ENCODE results near the gene OR6K6. TPM values are rescaled to one million over a fixed set of nuclear protein-coding genes. Genes with fewer than 3 reads are reported as not detected.

The OR6K6 gene
- total RNA-seq, 1 donor from 2014 or later, result not detected

DNA sequence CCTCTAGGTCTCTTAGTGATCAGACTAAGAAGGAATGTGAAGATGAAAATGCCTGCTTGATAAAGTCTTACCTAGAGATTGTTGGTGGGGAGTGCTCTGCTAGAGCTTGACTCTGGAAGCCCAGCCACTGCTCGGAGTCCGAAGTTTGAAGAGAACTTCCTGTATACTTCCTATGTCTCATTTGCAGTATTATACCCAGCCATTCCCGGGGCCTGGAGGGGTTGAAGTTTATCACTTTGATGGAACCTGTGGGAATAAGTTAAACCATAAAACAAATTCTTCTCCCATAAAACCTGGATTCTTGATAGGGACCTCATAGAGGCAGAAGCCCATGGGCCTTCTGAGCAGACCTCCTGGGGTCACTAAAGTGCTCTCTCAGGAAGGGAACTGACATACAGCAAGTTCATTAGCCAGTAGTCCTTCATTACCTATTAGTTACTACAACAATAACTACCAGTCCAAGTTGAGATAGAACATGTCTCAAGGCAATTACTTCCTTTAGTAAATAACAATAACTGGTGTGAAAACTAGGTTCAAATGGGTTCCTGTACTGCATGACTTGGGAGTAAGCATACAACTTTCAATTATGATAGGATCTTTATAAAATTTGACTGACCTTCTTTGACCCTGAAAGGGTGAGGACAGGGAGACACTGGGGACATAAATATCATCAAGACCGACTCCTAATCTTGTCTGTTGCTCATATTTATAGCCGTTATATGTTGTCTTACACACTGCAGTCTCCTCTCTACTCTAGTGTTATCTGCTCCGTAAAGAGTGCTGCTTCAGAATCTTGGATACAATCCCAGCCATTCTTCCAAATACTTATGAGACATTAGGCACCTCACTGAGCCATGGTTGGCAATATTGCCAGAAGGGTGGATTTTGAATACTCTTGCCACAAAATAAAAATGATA is 17.7 kb downstream of the OR6K6 start, which contains the start of gene OR6N1:
TSS of gene OR6N1 (minus strand) at position 246 of the 917 bp plus-strand sequence. CDS start 5,513 bp downstream, outside the sequence.
- Histone ChIP-seq H3K9me3 (no peaks in the 10 kb centered on the region), H3K4me1 (no peaks in the 10 kb centered on the region), H3K36me3 (no peaks in the 10 kb centered on the region), H3K27ac (no peak within 1 kb of the TSS), H3K4me3 (no peak within 1 kb of the TSS), H3K27me3 (ENCODE audit: low read depth) (no peaks in the 10 kb centered on the region)
- DNase-seq (no peak), ATAC-seq (no peak)
- intact Hi-C loops (cut with DNase I), result no loop called here
- TF ChIP-seq CTCF (IDR thresholded peaks at IDR 0.05), result no peak

DNA sequence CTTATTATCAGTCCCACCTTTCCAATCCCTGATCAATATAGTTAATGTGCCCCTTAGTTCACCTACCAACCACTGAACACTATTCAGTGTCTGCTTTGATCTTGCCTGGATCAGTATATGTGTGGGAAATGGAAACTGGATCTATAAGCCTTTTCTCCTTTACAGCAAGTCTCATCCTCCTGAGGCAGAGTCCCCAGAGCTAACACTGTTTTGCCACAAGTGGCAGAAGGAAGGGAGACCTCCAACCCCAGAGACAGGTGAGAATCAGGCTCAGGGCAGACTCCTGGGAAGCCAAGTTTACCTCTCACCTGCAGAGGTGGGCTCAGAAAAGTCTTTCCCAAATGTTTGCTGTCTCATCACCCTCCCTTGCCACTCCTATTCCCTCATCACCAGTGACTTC is 26.6 kb downstream of the OR6K6 start, which contains the start of gene OR6N2:
TSS of gene OR6N2 (minus strand) at position 101 of the 400 bp plus-strand sequence. CDS start 3,569 bp downstream, outside the sequence.
- no peaks in the 10 kb centered on the region for H3K36me3 ChIP-seq
- intact Hi-C loops (cut with DNase I), result no loop called here
- H3K9me3 ChIP-seq, result no peaks in the 10 kb centered on the region
- H3K4me1 ChIP-seq, result no peaks in the 10 kb centered on the region
- no peak within 1 kb of the TSS for H3K4me3 ChIP-seq
- H3K27me3 ChIP-seq (ENCODE audit: low read depth), result no peaks in the 10 kb centered on the region
- TF ChIP-seq CTCF (IDR thresholded peaks at IDR 0.05), result no peak
- no peak within 1 kb of the TSS for H3K27ac ChIP-seq
- DNase-seq (no peak), ATAC-seq (no peak)

DNA sequence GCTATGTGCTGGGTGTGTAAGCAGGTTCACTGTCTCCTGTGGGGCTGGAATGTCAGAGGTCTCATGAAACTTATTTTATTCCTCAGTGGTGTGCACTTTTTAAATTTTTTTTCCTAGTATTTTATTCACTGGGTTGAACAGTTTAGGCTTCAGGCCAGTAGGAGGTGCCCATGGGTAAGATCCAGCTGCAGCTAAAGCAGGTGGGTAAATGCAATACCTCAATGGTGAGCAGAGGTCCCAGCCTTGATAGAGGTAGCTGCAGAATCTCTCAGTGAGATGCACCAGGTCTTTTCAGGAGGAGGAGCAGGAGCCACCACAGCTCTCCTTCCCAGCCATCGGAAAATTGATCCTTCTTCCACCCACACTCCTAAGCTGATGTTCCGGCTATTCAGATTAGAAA is 39.1 kb downstream of the OR6K6 start:
- no peaks in the 10 kb centered on the region for H3K27me3 ChIP-seq (ENCODE audit: low read depth)
- no peak overlapping the region for H3K27ac ChIP-seq
- DNase-seq, result no peak
- H3K36me3 ChIP-seq, result no peaks in the 10 kb centered on the region
- no peak overlapping the region for H3K4me3 ChIP-seq
- TF ChIP-seq CTCF (IDR thresholded peaks at IDR 0.05), result peak; percentile 40
- no peaks in the 10 kb centered on the region for H3K4me1 ChIP-seq
- no peaks in the 10 kb centered on the region for H3K9me3 ChIP-seq
- ATAC-seq, result peak in 1 of 2 donors; percentile 51
- intact Hi-C loops (cut with DNase I), result no loop called here

GRCh38 chr1:158794247-158794646 is 39.7 kb downstream of the OR6K6 start:
- no peak for TF ChIP-seq CTCF (IDR thresholded peaks at IDR 0.05)
- Histone ChIP-seq H3K27me3 (ENCODE audit: low read depth) (no peaks in the 10 kb centered on the region), H3K36me3 (no peaks in the 10 kb centered on the region), H3K27ac (no peak overlapping the region), H3K4me1 (no peaks in the 10 kb centered on the region), H3K9me3 (no peaks in the 10 kb centered on the region), H3K4me3 (no peak overlapping the region)
- ATAC-seq, result no peak
- intact Hi-C loops (cut with DNase I), result no loop called here
- DNase-seq, result no peak

DNA sequence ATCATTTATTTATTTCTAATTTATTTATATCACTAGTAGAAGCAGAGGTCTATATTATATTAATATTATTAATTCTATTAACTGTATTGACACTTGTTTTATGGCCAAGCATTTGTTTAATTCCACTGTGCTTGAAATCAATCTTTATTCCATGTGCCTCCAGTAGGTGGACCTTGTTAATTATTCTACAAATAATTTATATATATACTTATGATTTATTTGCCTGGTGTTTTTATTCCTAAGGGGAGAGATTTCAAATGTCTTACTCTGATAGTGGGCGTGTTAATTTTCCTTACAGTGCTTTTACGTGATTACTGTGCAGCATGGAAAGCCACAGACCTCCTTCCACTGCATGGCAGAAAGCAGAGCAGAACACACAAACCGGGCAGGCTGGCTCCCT is 44.0 kb downstream of the OR6K6 start:
- H3K27me3 ChIP-seq (ENCODE audit: low read depth), result no peaks in the 10 kb centered on the region
- intact Hi-C loops (cut with DNase I), result no loop called here
- H3K27ac ChIP-seq, result no peak overlapping the region
- DNase-seq, result no peak
- H3K4me3 ChIP-seq, result no peak overlapping the region
- H3K4me1 ChIP-seq, result no peaks in the 10 kb centered on the region
- no peak for TF ChIP-seq CTCF (IDR thresholded peaks at IDR 0.05)
- no peaks in the 10 kb centered on the region for H3K36me3 ChIP-seq
- H3K9me3 ChIP-seq, result no peaks in the 10 kb centered on the region
- ATAC-seq, result no peak

Data from lower lobe of right lung (tissue), 2 donors.